ENCODE data around the gene NME4. TPM values are rescaled to one million over a fixed set of nuclear protein-coding genes. Genes with fewer than 3 reads are reported as not detected.

Gene NME4
- total and polyA plus RNA-seq, 9 donors: 48.8 to 133 (median 93.4) TPM

DNA sequence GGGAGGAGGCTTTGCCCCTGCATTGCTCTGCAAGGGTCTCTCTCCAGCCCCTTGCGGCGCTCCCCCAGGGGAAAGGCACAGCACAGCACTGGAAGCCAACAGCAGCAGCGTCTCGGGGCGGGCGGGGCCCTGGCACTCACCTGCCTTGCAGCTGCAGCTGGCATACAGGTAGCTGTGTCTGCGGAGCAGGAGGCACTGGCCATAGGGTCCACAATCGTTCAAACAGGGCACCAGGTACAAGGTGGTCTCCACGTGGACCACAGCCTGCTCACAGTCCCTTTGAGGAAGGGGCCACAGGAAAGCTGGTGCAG is 22.4 kb upstream of the NME4 start:
- no peak for DNase-seq
- TF ChIP-seq CTCF (IDR thresholded peaks at IDR 0.05) (no peak), POLR2A (IDR thresholded peaks at IDR 0.05) (no peak), EP300 (IDR thresholded peaks at IDR 0.05) (no peak)
- Histone ChIP-seq H3K36me3 (no peaks in the 10 kb centered on the region), H3K27me3 (no peaks in the 10 kb centered on the region), H3K4me1 (ENCODE audit: insufficient read depth) (peaks cover 3% of the 10 kb centered on the region), H3K4me3 (no peak overlapping the region), H3K27ac (no peak overlapping the region), H3K9me3 (no peaks in the 10 kb centered on the region)
- intact Hi-C loops (cut with DNase I): no loop called here
- 92 to 98% (median 93%) methylated on average over 7 to 9 of the region's 9 CpGs for WGBS, 3 donors

DNA sequence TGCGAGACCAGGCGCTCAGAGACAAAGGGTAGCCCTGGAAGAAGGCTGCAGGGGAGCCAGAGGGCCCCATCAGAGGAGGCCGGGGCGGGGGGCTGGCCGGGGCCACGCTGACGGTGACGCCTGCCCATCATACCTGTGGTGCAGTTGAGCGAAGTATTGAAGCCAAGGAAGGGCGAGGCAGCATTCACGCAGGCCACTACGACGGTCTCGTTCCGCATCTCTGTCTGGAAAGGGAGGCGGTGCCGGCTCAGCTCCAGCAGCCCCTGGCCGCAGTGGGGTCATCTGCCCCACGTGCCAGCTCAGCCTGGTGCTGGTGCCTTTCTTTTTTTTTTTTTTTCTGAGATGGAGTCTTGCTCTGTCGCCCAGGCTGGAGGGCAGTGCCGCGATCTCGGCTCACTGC is 21.8 kb upstream of the NME4 start:
- intact Hi-C loops (cut with DNase I): no loop called here
- Histone ChIP-seq H3K4me3 (no peak overlapping the region), H3K9me3 (no peaks in the 10 kb centered on the region), H3K4me1 (ENCODE audit: insufficient read depth) (no peaks in the 10 kb centered on the region), H3K27me3 (no peaks in the 10 kb centered on the region), H3K36me3 (no peaks in the 10 kb centered on the region), H3K27ac (no peak overlapping the region)
- TF ChIP-seq EP300 (IDR thresholded peaks at IDR 0.05): no peak
- TF ChIP-seq POLR2A (IDR thresholded peaks at IDR 0.05): no peak
- TF ChIP-seq CTCF (IDR thresholded peaks at IDR 0.05): no peak
- WGBS, 3 donors: 89 to 94% (median 91%) methylated on average over 23 of the region's 23 CpGs
- DNase-seq: no peak

GRCh38 chr16:375927-376816 is 20.8 kb upstream of the NME4 start:
- no peaks in the 10 kb centered on the region for H3K27me3 ChIP-seq
- peaks cover 4% of the 10 kb centered on the region for H3K4me1 ChIP-seq (ENCODE audit: insufficient read depth)
- H3K36me3 ChIP-seq: no peaks in the 10 kb centered on the region
- H3K9me3 ChIP-seq: no peaks in the 10 kb centered on the region
- DNase-seq: peak in 1 of 5 donors; percentile 37
- WGBS, 3 donors: 92 to 93% (median 93%) methylated on average over 40 to 44 of the region's 44 CpGs
- no peak for TF ChIP-seq CTCF (IDR thresholded peaks at IDR 0.05)
- TF ChIP-seq POLR2A (IDR thresholded peaks at IDR 0.05): no peak
- no peak for TF ChIP-seq EP300 (IDR thresholded peaks at IDR 0.05)
- H3K27ac ChIP-seq: no peak overlapping the region
- H3K4me3 ChIP-seq: no peak overlapping the region
- intact Hi-C loops (cut with DNase I): no loop called here

GRCh38 chr16:376817-377418 is 20.1 kb upstream of the NME4 start:
- WGBS, 3 donors: 90 to 92% (median 91%) methylated on average over 25 to 26 of the region's 26 CpGs
- TF ChIP-seq CTCF (IDR thresholded peaks at IDR 0.05) (no peak), POLR2A (IDR thresholded peaks at IDR 0.05) (no peak), EP300 (IDR thresholded peaks at IDR 0.05) (no peak)
- no peaks in the 10 kb centered on the region for H3K27me3 ChIP-seq
- peaks cover 4% of the 10 kb centered on the region for H3K4me1 ChIP-seq (ENCODE audit: insufficient read depth)
- peak in 1 of 5 donors; percentile 25 for DNase-seq
- no peak overlapping the region for H3K27ac ChIP-seq
- intact Hi-C loops (cut with DNase I): no loop called here
- H3K36me3 ChIP-seq: no peaks in the 10 kb centered on the region
- H3K9me3 ChIP-seq: no peaks in the 10 kb centered on the region
- H3K4me3 ChIP-seq: no peak overlapping the region
